ENCODE measurements around the gene JPH3.
"Not testable (repeated sequence)": the region's sequence is repeated elsewhere in the genome, so short reads cannot be mapped to it uniquely, and the experiment has no call there.

The JPH3 gene

DNA sequence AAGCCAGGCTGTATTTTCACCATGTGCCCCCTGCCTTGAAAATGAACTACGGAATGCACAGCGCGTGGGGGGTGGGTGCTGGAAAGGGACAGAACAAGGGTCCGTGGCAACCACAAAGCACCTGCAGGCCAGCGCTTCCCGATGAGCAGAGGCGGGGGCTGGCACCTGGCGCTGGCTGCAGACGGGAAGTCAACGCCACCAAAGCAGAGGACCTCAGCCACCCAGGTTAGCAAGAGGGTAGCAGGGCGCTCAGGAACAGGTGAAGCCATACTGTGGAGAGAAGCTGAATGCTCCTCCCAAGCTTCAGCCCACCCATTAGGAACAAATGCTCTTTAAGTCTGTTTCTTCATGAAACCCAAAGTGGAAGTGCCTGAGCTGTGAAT is 98.8 kb downstream of the JPH3 start:
- DNase-seq: no peak

- no peak for DNase-seq
Measured at GRCh38 chr16:87701505-87701921, 99.2 kb downstream of the JPH3 start.

GRCh38 chr16:87702325-87702811 is 100.1 kb downstream of the JPH3 start:
- DNase-seq: peak; percentile 79

DNA sequence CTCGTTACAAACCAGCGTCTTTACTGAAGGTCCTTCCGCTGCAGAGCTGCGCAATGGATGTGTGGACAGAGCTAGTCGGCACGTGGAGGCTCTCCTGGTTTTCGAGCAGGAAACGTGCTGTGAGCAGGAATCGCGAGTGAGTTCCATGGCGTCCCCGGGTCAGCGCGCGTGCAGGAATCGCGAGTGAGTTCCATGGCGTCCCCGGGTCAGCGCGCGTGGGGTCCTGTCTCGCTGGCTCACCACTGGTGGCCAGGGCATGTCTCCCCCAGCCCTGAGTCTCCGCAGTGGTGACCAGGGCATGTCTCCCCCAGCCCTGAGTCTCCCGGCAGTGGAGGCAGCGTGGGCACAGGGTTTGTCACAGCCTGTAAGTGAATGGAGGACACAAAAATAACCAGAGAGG is 100.8 kb downstream of the JPH3 start:
- DNase-seq: no peak

DNA sequence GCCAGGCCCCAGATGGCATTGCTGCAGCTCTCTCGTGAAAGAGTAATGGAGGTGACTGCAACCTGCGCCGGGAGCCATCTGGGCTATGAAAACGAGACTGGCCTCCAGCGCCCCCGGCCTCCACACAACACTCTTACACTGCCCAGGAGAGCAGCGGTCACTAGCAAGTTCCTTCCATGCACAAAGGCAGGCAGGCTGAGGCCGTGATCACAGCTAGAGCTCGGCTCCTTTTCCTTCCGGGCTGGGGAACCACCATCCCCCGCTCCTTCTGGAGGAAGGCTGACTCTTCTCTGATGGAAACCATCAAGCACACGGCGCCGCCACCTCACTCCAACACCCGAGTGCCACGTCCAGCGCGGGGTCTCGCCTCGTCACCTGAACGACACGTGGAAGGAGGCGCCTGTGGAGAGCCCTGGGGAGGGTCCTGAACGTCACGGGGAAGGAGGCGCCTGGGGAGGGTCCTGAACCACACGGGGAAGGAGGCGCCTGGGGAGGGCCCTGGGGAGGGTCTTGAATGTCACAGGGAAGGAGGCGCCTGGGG is 101.6 kb downstream of the JPH3 start:
- DNase-seq: no peak

GRCh38 chr16:87704754-87705353 is 102.5 kb downstream of the JPH3 start:
- DNase-seq: no peak

DNA sequence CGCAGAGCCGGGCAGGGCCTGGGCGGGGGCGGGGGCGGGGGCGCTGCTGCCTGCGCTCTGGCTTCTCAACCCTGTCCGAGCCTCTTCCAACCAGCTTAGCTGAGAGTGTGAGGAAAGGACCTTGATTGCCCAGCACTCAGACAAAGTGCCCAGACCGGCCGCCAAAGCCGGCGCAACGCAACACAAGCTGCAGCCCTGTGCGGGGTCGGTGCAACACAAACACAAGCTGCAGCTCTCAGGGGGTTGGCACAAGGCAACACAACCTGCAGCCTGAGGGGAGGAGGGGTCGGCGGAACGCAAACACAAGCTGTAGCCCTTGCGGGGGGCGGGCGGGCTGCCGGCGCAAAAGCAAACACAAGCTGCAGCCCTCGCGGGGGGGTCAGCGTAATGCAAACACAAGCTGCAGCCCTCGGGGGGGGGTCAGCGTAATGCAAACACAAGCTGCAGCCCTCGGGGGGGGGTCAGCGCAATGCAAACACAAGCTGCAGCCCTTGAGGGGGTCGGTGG is 103.5 kb downstream of the JPH3 start:
- DNase-seq: no peak

DNA sequence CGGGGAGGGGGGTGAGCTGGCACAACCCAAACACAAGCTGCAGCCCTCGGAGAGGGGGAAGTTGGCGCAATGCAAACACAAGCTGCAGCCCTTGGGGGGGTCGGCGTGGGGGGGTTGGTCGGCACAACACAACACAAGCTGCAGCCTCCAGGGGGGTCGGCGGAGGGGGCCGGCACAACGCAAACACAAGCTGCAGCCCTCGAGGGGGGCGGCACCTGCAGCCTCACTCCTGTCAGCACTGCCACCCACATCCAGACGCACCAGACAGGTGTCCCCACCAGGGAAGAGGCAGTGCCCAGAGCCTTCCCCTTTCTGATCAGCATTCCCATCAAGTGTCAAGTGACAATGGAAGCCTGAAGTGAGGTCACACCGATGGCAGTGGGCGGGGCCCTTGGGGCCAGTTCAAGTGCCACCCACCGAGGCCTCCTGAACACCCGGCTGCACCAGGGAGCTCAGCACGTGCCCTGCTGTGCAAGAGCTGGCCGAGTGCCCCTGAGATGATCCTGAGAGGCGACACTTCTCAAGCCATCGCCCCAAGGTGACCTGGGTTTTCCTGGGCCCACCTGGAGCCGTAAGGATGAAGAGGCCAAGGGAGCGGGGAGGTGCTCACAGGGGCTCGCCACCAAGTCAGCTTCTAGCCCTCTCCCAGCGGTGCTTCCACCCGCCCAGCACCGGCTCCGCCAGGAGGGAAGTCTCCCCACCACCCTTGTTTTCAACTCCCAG is 104.1 kb downstream of the JPH3 start:
- no peak for DNase-seq

DNA sequence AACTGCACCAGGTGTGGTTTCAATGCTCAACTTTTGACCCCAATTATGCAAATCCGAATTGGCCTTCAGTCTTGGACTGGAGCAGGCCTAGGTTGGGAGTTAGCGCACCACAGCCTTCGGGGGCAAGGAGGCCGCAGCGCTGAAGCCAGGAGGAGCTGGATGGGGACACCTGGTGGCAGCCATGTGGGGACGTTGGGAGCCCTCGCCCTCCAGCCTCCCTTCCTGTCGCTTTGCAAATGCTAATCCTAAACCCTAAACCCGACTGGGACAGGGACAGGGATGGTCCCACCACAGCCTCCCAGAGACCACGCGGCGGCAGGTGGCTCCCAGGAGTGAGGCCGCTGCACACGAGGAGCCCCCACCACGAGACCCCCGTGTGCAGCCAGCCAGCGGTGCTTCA is 104.8 kb downstream of the JPH3 start:
- DNase-seq: no peak

DNA sequence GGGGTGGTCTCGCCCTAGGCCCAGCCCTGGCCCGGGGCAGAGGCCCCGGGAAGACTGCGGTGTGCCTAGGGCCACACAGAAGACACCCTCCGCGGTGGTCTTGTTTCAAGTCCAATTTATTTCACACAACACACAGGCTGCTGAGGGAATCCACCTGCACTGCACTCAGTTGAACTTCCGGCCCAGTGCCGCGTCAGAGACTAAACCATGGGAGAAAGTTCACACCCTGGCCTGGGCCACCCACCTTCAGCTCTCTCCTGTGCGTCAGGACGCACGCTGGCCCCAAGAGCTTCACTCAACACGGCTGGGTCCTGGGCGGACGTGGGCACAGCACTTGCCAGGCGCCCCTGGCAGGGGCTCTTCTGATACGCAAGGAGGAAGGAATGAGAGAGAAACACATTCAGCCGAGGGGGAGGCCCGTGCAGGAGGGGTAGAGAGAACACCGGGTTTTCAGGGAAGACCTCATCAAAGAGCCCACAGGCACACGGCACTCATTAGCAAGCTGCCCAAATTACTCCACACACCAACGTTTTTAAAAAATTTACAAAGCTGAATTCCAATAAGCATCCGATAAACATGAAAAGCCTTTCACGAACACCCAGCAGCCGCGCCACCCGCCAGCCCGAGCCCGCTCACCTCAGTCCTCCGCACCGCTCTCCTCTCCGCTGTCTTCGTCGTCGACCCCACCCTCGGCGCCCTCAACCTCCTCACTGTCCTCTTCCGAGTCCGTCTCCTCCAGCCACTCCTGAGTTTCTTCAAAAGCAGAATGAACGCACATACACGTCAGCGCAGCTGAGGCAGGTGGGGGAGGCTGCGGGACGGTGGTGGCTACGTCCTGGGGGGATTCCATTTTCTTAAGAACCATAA is 105.6 kb downstream of the JPH3 start:
- DNase-seq: no peak

DNA sequence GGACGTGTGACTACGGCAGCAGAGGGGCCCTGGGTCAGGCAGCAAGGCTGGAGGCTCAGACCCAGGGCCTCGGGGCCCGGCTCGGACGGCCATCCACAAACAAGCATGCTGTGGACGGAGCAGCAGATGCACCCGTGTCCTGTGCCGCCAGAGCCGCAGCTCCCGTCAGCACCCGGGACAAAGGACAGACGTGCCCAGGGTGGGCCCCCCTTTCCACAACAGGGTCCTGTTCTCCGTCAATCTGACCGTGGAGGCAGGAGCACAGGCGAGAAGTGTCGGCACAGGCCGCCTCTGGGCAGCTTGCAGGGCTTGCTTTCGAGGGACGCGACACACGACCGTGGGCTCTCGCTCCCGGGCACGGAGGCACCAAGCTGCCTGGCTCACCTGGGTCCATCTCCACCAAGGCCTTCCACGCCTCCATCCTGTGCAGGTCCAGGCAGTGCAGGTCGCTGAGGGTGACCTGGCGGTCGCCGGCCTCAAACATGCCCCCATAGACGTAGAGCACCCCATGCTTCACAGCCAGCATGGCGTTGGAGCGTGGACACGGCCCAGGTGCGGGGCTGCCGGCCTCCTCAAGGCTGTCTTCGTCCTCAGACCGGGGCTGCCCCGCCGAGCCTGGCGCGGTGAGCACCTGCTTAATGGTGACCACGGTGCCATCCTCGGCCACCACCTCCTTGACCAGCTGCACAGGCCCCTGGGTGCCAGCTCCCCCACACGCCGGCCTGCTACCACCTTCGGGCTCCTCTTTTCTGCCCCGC is 106.8 kb downstream of the JPH3 start:
- no peak for DNase-seq

DNA sequence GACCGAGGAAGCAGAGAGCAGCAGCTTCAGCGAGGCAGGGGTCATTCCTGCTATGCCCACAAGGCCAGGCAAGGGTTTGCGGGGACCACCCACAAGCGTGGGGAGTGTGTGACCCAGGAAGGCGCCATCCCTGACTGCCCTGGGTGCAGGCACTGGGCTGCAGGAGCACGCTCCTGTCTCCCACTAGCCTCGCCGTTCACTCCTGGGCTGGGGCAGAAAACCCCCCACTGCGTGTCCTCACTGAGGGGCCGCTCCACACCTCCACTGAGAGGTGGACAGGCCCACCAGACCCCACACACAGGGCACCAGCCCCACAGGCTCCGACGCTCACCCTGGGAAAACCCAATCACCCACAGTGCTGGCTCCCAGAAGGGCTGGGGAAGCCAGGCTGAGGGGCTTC is 107.4 kb downstream of the JPH3 start:
- DNase-seq: no peak

DNA sequence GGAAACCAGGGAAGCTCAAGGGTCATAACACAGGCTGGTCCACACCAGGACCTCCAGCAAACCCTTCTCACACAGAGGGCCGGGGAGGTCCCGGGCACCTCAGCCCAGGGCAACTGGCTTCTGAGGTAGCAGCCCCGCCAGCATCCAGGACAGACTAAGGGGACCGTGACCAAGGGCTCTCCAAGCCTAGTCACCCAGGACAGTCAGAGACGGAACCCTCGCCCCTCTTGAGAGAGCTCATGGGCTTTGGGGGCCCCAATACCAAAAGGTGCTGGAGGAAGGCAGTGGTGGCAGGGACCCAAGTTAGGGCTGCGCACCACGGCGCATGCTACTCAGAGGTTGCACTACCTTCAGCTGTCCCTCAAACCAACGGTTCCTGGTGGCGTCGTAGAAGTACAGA is 108.6 kb downstream of the JPH3 start:
- DNase-seq: no peak

DNA sequence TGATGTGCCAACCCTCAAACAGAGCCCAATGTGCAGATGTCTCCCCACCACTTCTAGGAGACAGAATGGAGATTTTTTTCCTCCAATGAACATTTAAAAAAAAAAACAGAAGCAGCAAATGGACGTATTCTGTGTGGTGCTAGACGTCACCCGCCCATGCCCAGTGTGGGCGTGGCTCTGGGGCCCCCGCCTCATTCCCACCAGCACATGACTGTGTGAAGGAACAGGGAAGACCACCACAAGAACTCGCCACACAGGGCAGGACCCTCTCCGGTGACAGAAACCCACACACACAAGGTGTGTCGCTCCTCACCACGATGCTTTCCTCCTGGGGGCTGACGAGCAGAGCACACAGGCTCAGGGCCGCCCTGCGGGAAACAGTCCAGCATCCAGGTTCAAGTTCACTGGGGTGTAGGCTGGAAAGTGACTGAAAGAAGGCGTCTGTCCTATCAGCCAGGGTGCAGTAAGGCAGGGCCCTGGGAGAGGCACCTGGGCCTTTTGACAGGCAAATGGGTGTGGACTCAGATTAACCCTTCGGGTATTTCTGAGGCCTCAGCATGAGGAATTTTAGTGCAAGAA is 110.0 kb downstream of the JPH3 start:
- no peak for DNase-seq

DNA sequence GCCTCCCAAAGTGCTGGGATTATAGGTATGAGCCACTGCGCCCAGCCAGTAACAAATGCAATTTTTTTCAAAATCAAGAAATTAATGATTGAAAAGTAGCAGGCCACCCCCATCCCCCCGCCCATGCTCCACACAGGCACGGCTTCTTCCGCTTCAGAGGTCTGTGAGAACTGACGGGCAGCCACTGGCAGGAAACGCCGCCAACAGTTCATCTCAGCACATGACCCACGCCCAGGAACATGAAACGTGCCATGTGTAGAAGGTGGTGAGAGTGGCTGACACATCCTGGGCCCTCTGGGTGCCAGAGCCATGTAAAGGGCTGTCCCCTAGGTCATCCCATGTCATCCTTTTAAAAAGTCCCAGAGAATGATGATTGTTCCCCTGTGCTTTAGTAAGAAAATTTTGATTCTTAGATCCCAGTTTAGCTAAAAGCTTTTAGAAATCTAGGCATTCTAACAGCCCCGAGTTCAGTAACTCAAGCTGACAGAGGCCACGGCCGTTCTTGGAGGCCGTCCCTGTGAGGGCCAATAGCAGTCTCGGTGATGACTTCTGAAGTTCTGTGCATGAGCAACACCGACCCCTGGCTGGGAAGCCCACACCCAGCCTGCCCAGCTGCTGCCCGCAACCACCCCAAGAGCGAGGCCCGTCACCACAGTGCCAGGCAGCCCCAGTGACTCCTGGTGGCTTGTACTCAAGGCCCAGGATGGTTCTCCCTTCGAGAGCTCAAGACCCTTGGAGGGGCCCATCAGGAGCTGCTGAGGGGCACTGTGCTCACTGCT is 111.3 kb downstream of the JPH3 start:
- DNase-seq: peak; percentile 85

DNA sequence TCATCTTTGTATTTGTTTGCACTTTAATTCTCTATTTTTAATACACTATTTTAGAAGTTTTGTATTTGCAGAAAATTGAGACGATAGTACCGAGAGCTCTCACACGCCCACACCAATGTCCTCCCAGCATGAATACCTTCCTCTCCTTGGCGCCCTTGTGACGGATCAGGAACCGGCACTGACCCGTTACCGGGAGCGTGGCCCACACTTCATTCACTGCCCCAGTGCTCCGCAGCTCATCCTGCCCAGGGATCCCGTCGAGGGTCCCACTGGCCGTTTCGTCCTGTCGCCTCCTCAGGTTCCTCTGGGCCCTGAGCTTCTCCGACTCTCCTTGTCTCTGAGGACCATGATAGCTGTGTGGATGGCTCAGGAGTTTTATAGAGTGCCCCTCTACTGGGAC is 112.9 kb downstream of the JPH3 start:
- DNase-seq: no peak

DNA sequence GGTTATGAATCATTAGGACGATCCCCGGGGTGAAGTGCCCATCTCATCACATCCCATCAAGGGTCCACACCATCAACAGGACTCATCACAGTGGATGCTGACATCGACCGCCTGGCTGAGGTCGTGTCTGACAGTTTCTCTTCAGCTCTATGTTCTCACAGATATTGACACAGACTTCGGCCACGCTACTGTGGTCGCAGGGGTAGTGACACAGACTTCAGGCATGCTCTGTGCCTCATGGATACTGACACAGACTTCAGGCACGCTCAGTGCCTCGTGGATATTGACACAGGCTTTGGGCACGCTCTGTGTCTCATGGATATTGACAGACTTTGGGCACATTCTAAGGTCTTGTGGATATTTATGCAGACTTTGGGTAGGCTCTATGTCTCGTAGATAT is 113.3 kb downstream of the JPH3 start:
- no peak for DNase-seq

DNA sequence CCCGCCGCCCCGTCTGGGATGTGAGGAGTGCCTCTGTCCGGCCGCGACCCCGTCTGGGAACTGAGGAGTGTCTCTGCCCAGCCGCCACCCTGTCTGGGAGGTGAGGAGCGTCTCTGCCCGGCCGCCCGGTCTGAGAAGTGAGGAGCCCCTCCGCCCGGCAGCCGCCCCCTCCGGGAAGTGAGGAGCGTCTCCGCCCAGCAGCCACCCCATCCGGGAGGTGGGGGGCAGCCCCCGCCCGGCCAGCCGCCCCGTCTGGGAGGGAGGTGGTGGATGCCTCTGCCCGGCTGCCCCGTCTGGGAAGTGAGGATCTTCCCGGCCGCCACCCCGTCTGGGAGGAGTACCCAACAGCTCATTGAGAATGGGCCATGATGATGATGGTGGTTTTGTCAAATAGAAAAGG is 116.5 kb downstream of the JPH3 start:
- not testable (repeated sequence) for DNase-seq

DNA sequence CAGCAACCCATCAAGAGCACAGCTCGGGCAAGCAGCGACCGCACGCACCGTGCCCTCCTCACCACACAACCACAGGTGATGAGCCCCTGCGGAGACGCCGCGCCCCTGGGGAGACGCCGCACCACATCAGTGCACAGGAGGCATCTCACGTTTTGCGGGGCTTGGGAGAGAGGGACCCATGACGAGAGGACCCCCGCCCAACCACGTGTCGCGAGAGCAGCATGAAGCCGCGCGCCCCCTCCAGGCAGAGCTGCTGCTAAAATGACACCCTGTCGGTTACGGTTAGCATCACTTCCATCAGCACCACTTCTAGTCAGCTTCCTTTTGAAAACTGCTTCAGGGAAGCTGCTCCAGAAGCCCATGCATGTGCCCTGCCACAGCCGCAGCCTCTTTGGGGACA is 118.1 kb downstream of the JPH3 start:
- DNase-seq: no peak

DNA sequence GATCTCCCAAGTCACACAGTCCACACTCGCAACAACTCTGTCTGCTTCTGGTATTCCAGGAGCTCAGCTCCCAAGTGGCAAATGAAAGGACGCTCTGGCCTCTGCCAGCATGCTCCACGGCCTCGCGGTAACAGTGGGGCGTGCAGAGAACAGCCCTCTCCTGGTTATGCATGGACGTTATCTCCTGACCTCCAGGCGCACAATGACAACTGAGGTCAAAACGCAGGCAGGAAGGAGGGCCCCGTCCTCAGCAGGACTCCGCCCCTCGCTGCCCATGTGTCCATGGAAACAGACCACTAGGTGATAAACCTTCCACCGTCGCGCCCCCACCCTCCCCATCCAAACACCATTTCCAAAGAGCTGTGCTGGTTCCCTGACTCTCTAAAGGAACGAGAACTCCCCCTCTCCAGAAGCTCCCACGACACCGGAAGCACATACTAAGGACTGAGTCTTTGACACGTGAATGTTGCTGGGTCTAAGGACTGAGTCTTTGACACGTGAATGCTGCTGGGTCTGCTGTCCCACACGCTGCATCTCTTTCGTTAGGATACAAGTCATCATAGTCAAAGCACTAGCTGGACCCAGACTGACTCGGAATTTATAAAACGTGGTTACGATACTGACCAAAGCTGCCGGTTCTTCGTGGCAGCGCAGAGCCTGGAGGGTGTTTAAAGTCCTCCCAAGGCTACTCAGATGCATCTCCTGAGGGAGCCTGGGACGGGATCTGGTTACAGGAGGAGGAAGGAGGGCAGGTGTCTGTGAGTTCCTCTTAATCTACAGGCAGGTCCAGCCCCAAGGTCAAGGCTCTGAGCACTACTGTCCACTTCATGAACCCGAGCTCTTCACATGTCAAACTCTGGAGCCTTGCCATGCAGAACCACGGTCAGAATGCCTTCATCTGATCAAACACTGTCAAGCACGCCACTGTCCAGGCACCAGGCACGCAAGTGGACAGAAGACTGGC is 119.6 kb downstream of the JPH3 start:
- DNase-seq: no peak
